GM18868 (cell line): ENCODE measurements around the gene SDHB.

Experiments
- ATAC-seq: cut with Tn5 transposase; IDR thresholded peaks from one replicate; pipeline ENCODE4 v1.9.1; 2021; ENCODE audit warnings: mild to moderate bottlenecking, moderate library complexity; ENCODE audit not compliant: unreplicated experiment

The SDHB gene

GRCh38 chr1:17013491-17014320 is 40.1 kb downstream of the SDHB start:
- ATAC-seq, result no peak

- ATAC-seq, result no peak
Observed at GRCh38 chr1:17012775-17013490, 40.9 kb downstream of the SDHB start.

- peak; percentile 94 for ATAC-seq
Observed at GRCh38 chr1:17011439-17012307, 42.2 kb downstream of the SDHB start, which contains the start of gene ATP13A2. Gene ATP13A2, minus strand, starts transcription at chr1:17011928. Its CDS starts 190 bp downstream, at chr1:17011738.

GRCh38 chr1:17011092-17011438 is 42.8 kb downstream of the SDHB start:
- no peak for ATAC-seq

- no peak for ATAC-seq
Observed at GRCh38 chr1:17009706-17010105, 44.1 kb downstream of the SDHB start.

GRCh38 chr1:17008208-17008855 is 45.5 kb downstream of the SDHB start:
- no peak for ATAC-seq

GRCh38 chr1:17007121-17007520 is 46.7 kb downstream of the SDHB start:
- no peak for ATAC-seq

GRCh38 chr1:17005365-17005740 is 48.5 kb downstream of the SDHB start:
- ATAC-seq, result no peak

- no peak for ATAC-seq
Observed at GRCh38 chr1:17004466-17005364, 49.1 kb downstream of the SDHB start.

- ATAC-seq, result no peak
Observed at GRCh38 chr1:17002524-17002902, 51.3 kb downstream of the SDHB start.

- no peak for ATAC-seq
Observed at GRCh38 chr1:17001760-17002523, 51.9 kb downstream of the SDHB start.

- ATAC-seq, result no peak
Observed at GRCh38 chr1:16999863-17000262, 54.0 kb downstream of the SDHB start.

GRCh38 chr1:16998589-16998988 is 55.2 kb downstream of the SDHB start:
- no peak for ATAC-seq

- no peak for ATAC-seq
Observed at GRCh38 chr1:16996845-16997244, 57.0 kb downstream of the SDHB start.

GRCh38 chr1:16993521-16994038 is 60.3 kb downstream of the SDHB start:
- ATAC-seq, result no peak

GRCh38 chr1:16992675-16993074 is 61.2 kb downstream of the SDHB start:
- no peak for ATAC-seq

GRCh38 chr1:16992102-16992501 is 61.7 kb downstream of the SDHB start:
- no peak for ATAC-seq

- ATAC-seq, result no peak
Observed at GRCh38 chr1:16991571-16991970, 62.3 kb downstream of the SDHB start.
